K562 (cell line): ENCODE measurements around the gene PIK3CA. TPM values are rescaled to one million over a fixed set of nuclear protein-coding genes. Genes with fewer than 3 reads are reported as not detected.

Experiments used
- ATAC-seq: fragments of 200-7000 bp; cut with Tn5 transposase; 3 replicates; pipeline ENCODE4 v1.9.1; 2020; ENCODE audit warnings: moderate library complexity
- BruUV-seq: library from RNA; stranded (reverse); fragments of 400-500 nt; replicated peaks from 2 replicates; lab custom pipeline; 2021; lab: Mats Ljungman, UMichigan
- CTCF ChIA-PET: fragments of 300-600 bp; formaldehyde crosslinking; extraction: SDS; loops from one replicate; lab custom pipeline; 2021; ENCODE audit warnings: low intra/inter-chr PET ratio; lab: Yijun Ruan, JAX
- POLR2A ChIA-PET: fragments of 300-600, 350-650 bp; sonication (Branson Sonifier 250); formaldehyde crosslinking; extraction: SDS; loops from one replicate; lab custom pipeline; 2021; ENCODE audit warnings: antibody characterized with exemption, inconsistent platforms; lab: Yijun Ruan, JAX
- DNase-seq, 4 experiments: peaks; one replicate each; pipeline versions ENCODE4 v3.0.0 to v3.0.0-alpha.2; 2011 to 2018; ENCODE audit warnings: low spot score in 3 of 4, mixed read lengths in 3 of 4; ENCODE audit errors: extremely low read depth in 1 of 4
- FAIRE-seq: peaks from 2 replicates; lab custom pipeline; 2011; peaks lifted over from hg19 to GRCh38; lab: Jason Lieb, UNC
- H2AFZ ChIP-seq: 2 replicates; pipeline ENCODE4 v1.6.0; 2011; ENCODE audit warnings: low read depth, low read length, control low read depth, inconsistent platforms
- H3K27ac ChIP-seq: fragments of 200-600 bp; 3 replicates; pipeline ENCODE4 v1.8.0; 2011; ENCODE audit warnings: low read depth, mild to moderate bottlenecking, control low read depth, inconsistent platforms, low read length, moderate library complexity, mixed read lengths; ENCODE audit errors: extremely low read depth
- H3K27me3 ChIP-seq, 2 experiments: fragments of 300-600 bp in 1 of 2; 2 replicates in 1 of 2; 3 replicates in 1 of 2; pipeline versions ENCODE4 v1.6.0 to v1.8.0; 2011; ENCODE audit warnings: inconsistent platforms in 2 of 2, low read length in 2 of 2, mild to moderate bottlenecking in 1 of 2, mixed read lengths in 1 of 2, moderate library complexity in 1 of 2; ENCODE audit not compliant: control insufficient read depth in 2 of 2, insufficient read depth in 2 of 2
- H3K36me3 ChIP-seq: fragments of 300-600 bp; 3 replicates; pipeline ENCODE4 v1.8.0; 2011; ENCODE audit warnings: mild to moderate bottlenecking, low read length, inconsistent platforms; ENCODE audit not compliant: control insufficient read depth, insufficient read depth
- H3K4me1 ChIP-seq, 2 experiments: fragments of 200-600 bp in 1 of 2; replicated peaks in 1 of 2; 2 replicates in 1 of 2; 3 replicates in 1 of 2; pipeline versions ENCODE4 v1.5.1 to v1.8.0; 2011; ENCODE audit warnings: inconsistent platforms in 2 of 2, low read length in 2 of 2, mild to moderate bottlenecking in 1 of 2, mixed read lengths in 1 of 2, moderate library complexity in 1 of 2; ENCODE audit not compliant: control insufficient read depth in 2 of 2, insufficient read depth in 2 of 2
- H3K4me2 ChIP-seq: 2 replicates; pipeline ENCODE4 v1.6.1; 2011; ENCODE audit warnings: low read length, control low read depth, inconsistent platforms, mixed read lengths; ENCODE audit not compliant: insufficient read depth
- H3K4me3 ChIP-seq: fragments of 200-600 bp; sonication (generic), shearing (Covaris generic); 2 replicates; pipeline ENCODE4 v1.5.1; 2016; ENCODE audit warnings: control low read depth, inconsistent platforms
- H3K79me2 ChIP-seq: fragments of 200-600 bp; 3 replicates; pipeline ENCODE4 v1.8.0; 2011; ENCODE audit warnings: low read length, inconsistent platforms; ENCODE audit not compliant: control insufficient read depth, insufficient read depth
- H3K9ac ChIP-seq, 2 experiments: 2 replicates each; pipeline versions ENCODE4 v1.6.0 to v1.6.1; 2011; ENCODE audit warnings: low read depth in 2 of 2, low read length in 2 of 2, control low read depth in 1 of 2, inconsistent platforms in 1 of 2, mild to moderate bottlenecking in 1 of 2, mixed read lengths in 1 of 2; ENCODE audit not compliant: insufficient read depth in 1 of 2
- H3K9me1 ChIP-seq: one replicate; pipeline ENCODE4 v1.6.0; 2011; ENCODE audit warnings: inconsistent platforms, mild to moderate bottlenecking, low read length, moderate library complexity; ENCODE audit not compliant: control insufficient read depth, insufficient read depth
- H3K9me3 ChIP-seq: replicated peaks from 2 replicates; pipeline ENCODE4 v1.5.1; 2011; ENCODE audit warnings: low read depth, low read length, inconsistent platforms; ENCODE audit not compliant: control insufficient read depth, insufficient read depth
- H4K20me1 ChIP-seq: replicated peaks from 2 replicates; pipeline ENCODE4 v1.6.1; 2011; ENCODE audit warnings: low read length, inconsistent platforms, mixed read lengths; ENCODE audit not compliant: control insufficient read depth, insufficient read depth
- ARID2 ChIP-seq: fragments of 450-650 bp; IDR thresholded peaks from 2 replicates; pipeline ENCODE4 v1.6.1; 2017; ENCODE audit warnings: antibody characterized with exemption, mild to moderate bottlenecking
- CBFB ChIP-seq: sonication (generic); formaldehyde crosslinking; IDR thresholded peaks from 2 replicates; pipeline ENCODE4 v1.4.0; 2020; ENCODE audit warnings: mild to moderate bottlenecking, missing genetic modification reagents
- EP400 ChIP-seq: fragments of 450-650 bp; IDR thresholded peaks from 2 replicates; pipeline ENCODE4 v1.6.1; 2017; ENCODE audit warnings: antibody characterized with exemption, mild to moderate bottlenecking, moderate library complexity
- HIVEP1 ChIP-seq: fragments of 250-450 bp; sonication (Bioruptor Pico); IDR thresholded peaks from 2 replicates; pipeline ENCODE4 v1.4.0; 2020; ENCODE audit warnings: mild to moderate bottlenecking
- NR1H2 ChIP-seq: sonication (generic); formaldehyde crosslinking; IDR thresholded peaks from 2 replicates; pipeline ENCODE4 v1.4.0; 2020; ENCODE audit warnings: mild to moderate bottlenecking, missing genetic modification reagents
- SMAD2 ChIP-seq: fragments of 150-350 bp; IDR thresholded peaks from 2 replicates; pipeline ENCODE4 v1.6.1; 2014; ENCODE audit warnings: low read depth, mild to moderate bottlenecking, low read length
- U2AF2 ChIP-seq: fragments of 200-400 bp; formaldehyde crosslinking; optimal IDR thresholded peaks from 2 replicates; pipeline ENCODE3; 2017; ENCODE audit warnings: low read depth, mild to moderate bottlenecking, low read length
- XRCC5 ChIP-seq: fragments of 200-400 bp; formaldehyde crosslinking; IDR thresholded peaks from 2 replicates; pipeline ENCODE4 v1.6.1; 2017; ENCODE audit warnings: low read depth, mild to moderate bottlenecking, low read length
- ZBTB17 ChIP-seq: fragments of 450-650 bp; formaldehyde crosslinking; IDR thresholded peaks from 2 replicates; pipeline ENCODE4 v1.4.0; 2020; ENCODE audit warnings: mild to moderate bottlenecking
- ZNF324 ChIP-seq: fragments of 250-450 bp; sonication (Bioruptor Pico); IDR thresholded peaks from 2 replicates; pipeline ENCODE4 v1.4.0; 2020; ENCODE audit warnings: mild to moderate bottlenecking
- ZNF436 ChIP-seq: fragments of 250-450, 450-650 bp; sonication (Bioruptor Pico); formaldehyde crosslinking; IDR thresholded peaks from 2 replicates; pipeline ENCODE4 v1.7.0; 2020; ENCODE audit warnings: mild to moderate bottlenecking
- WGBS: fragments of 100-300 bp; shearing (Covaris generic); methylation state at CpG from one replicate; pipeline ENCODE4 v1.1.6; 2016; ENCODE audit warnings: low coverage, mixed read lengths; ENCODE audit not compliant: insufficient coverage; ENCODE audit errors: missing lambda C conversion rate; 5-methylcytosine and 5-hydroxymethylcytosine counted together
- in situ Hi-C: fragments of 300-500 bp; cut with MboI; formaldehyde crosslinking; loops from 4 replicates; pipeline ENCODE4 v1.15.0; 2018; ENCODE audit warnings: inconsistent platforms, mixed read lengths
- intact Hi-C: fragments of 100-400 bp; cut with micrococcal nuclease; formaldehyde crosslinking; loops from 2 replicates; pipeline ENCODE4 v1.14.2; 2022
- polyA plus RNA-seq, 8 experiments: library from polyadenylated mRNA; depleted of rRNA in 4 of 8; stranded (reverse) in 5 of 8; unstranded in 3 of 8; fragments of >200 nt; fragmentation: Nextera tagmentation in 2 of 8; fragmentation: Illumina TruSeq in 1 of 8; extraction: Ambion mirVana in 2 of 8; extraction: Trizol in 1 of 8; gene quantifications; 2 replicates each; pipeline versions ENCODE4 v1.2.1 to v1.2.3, GENCODE V29; 2011 to 2014; ENCODE audit warnings: inconsistent platforms in 1 of 8, missing spikeins in 1 of 8
- total RNA-seq, 7 experiments: library from RNA; depleted of rRNA in 6 of 7; stranded (reverse); fragments of >200 nt in 6 of 7; fragmentation: Illumina TruSeq in 2 of 7; extraction: Trizol in 2 of 7; gene quantifications; 2 replicates each; pipeline versions ENCODE4 v1.2.1 to v1.2.3, GENCODE V29; 2011 to 2021; ENCODE audit warnings: low replicate concordance in 1 of 7
- TF ChIP-seq, protein P1 (sequence below): sonication (generic); formaldehyde crosslinking; IDR thresholded peaks from 2 replicates; pipeline ENCODE4 v1.8.0; 2023; ENCODE audit warnings: missing genetic modification reagents, mild to moderate bottlenecking, borderline replicate concordance
- TF ChIP-seq, protein P2 (sequence below), 2 experiments: fragments of 450-650 bp in 1 of 2; sonication (generic) in 1 of 2; formaldehyde crosslinking in 1 of 2; IDR thresholded peaks in 1 of 2; conservative IDR thresholded peaks in 1 of 2; 2 replicates each; pipeline versions ENCODE4 v1.6.1 to v1.8.1; 2016 to 2023; ENCODE audit warnings: mild to moderate bottlenecking in 2 of 2, moderate library complexity in 2 of 2, inconsistent platforms in 1 of 2, missing genetic modification reagents in 1 of 2
- TF ChIP-seq, protein P3 (sequence below): fragments of 450-650 bp; IDR thresholded peaks from 2 replicates; pipeline ENCODE4 v1.7.0; 2016; ENCODE audit warnings: borderline replicate concordance

PIK3CA gene
- total and polyA plus RNA-seq, 9 of the 15 experiments (the other 6 are each of a cell fraction or from before 2014, with no cell fraction given), result 3.8 to 19.4 (median 10.8) TPM

DNA sequence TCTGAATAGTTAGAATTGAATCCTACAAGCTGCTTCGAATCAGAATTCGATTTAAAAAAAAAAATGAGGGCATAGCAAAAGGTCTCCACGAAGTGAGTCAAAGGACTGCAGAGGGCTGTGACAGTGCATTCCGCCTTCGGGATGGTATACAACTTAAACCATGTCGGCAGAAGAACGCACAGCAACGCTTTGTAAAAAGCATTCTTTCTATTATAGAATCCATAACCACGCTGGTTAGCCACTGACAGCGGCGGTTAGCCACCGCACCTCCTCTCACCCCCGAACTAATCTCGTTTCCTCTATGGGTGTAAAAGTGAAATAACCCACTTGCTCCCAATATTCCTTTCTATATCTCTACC is 664 bp upstream of the PIK3CA start:
- FAIRE-seq (no peak), DNase-seq (no peak), ATAC-seq (peak; percentile 29)
- Histone ChIP-seq H3K4me3 (peak overlapping the region; percentile 95), H3K27ac (peak overlapping the region; percentile 90), H3K9me1 (no peaks in the 10 kb centered on the region), H3K4me2 (peak overlapping the region; percentile 97), H3K27me3 (no peaks in the 10 kb centered on the region), H3K36me3 (no peaks in the 10 kb centered on the region), H3K9ac (peak overlapping the region; percentile 69 to 79; a peak in 3 of 4 replicates), H3K79me2 (peaks cover 41% of the 10 kb centered on the region), H3K9me3 (no peaks in the 10 kb centered on the region), H4K20me1 (peaks cover 8% of the 10 kb centered on the region; the same call in 1 of the 2 replicates), H2AFZ (peak overlapping the region; percentile 99), H3K4me1 (peaks cover 5 to 11% of the 10 kb centered on the region in 2 experiments; a peak in 3 of 5 replicates)
- POLR2A ChIA-PET, result interaction anchor here (0.8 to 1.1 kb wide), 2 partner anchors 10 to 188 kb away, joined by 3 to 4 read pairs; no protein-coding TSS in a partner anchor
- in situ Hi-C loops, result loop anchor here (5.0 kb wide), 1 partner anchor 175 kb away; the partner anchor contains the start of gene ZNF639
- WGBS, result 0% methylated on average over 14 of the region's 14 CpGs
- intact Hi-C loops, result loop anchor here (1.0 to 5.0 kb wide), 5 partner anchors 42 to 169 kb away; partner anchors contain the start of gene ZMAT3
- CTCF ChIA-PET, result interaction anchor here (0.7 to 2.8 kb wide), 3 partner anchors 169 to 704 kb away, joined by 4 to 12 read pairs (median 4); no protein-coding TSS in a partner anchor
- TSS peak; percentile 90 for BruUV-seq
- TF ChIP-seq ZNF436 (CRISPR knock-in tag) (no peak), U2AF2 (no peak), NR1H2 (CRISPR knock-in tag) (no peak), ZBTB17 (CRISPR knock-in tag) (0 out of 2 replicates have a peak, but pooled peaks have one; percentile 27), ZNF324 (CRISPR knock-in tag) (0 out of 2 replicates have a peak, but pooled peaks have one; percentile 32), XRCC5 (no peak), HIVEP1 (CRISPR knock-in tag) (no peak), SMAD2 (no peak), EP400 (no peak), CBFB (no peak), ARID2 (no peak)
- TF ChIP-seq, protein P1, sequence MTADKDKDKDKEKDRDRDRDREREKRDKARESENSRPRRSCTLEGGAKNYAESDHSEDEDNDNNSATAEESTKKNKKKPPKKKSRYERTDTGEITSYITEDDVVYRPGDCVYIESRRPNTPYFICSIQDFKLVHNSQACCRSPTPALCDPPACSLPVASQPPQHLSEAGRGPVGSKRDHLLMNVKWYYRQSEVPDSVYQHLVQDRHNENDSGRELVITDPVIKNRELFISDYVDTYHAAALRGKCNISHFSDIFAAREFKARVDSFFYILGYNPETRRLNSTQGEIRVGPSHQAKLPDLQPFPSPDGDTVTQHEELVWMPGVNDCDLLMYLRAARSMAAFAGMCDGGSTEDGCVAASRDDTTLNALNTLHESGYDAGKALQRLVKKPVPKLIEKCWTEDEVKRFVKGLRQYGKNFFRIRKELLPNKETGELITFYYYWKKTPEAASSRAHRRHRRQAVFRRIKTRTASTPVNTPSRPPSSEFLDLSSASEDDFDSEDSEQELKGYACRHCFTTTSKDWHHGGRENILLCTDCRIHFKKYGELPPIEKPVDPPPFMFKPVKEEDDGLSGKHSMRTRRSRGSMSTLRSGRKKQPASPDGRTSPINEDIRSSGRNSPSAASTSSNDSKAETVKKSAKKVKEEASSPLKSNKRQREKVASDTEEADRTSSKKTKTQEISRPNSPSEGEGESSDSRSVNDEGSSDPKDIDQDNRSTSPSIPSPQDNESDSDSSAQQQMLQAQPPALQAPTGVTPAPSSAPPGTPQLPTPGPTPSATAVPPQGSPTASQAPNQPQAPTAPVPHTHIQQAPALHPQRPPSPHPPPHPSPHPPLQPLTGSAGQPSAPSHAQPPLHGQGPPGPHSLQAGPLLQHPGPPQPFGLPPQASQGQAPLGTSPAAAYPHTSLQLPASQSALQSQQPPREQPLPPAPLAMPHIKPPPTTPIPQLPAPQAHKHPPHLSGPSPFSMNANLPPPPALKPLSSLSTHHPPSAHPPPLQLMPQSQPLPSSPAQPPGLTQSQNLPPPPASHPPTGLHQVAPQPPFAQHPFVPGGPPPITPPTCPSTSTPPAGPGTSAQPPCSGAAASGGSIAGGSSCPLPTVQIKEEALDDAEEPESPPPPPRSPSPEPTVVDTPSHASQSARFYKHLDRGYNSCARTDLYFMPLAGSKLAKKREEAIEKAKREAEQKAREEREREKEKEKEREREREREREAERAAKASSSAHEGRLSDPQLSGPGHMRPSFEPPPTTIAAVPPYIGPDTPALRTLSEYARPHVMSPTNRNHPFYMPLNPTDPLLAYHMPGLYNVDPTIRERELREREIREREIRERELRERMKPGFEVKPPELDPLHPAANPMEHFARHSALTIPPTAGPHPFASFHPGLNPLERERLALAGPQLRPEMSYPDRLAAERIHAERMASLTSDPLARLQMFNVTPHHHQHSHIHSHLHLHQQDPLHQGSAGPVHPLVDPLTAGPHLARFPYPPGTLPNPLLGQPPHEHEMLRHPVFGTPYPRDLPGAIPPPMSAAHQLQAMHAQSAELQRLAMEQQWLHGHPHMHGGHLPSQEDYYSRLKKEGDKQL (CRISPR knock-in tag), result no peak
- TF ChIP-seq, protein P2, sequence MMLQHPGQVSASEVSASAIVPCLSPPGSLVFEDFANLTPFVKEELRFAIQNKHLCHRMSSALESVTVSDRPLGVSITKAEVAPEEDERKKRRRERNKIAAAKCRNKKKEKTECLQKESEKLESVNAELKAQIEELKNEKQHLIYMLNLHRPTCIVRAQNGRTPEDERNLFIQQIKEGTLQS (IDR thresholded peaks at IDR 0.05), result no peak
- TF ChIP-seq, protein P2 (CRISPR knock-in tag; conservative IDR thresholded peaks at IDR 0.05), result no peak; the same call in 1 of the 2 replicates
- TF ChIP-seq, protein P3, sequence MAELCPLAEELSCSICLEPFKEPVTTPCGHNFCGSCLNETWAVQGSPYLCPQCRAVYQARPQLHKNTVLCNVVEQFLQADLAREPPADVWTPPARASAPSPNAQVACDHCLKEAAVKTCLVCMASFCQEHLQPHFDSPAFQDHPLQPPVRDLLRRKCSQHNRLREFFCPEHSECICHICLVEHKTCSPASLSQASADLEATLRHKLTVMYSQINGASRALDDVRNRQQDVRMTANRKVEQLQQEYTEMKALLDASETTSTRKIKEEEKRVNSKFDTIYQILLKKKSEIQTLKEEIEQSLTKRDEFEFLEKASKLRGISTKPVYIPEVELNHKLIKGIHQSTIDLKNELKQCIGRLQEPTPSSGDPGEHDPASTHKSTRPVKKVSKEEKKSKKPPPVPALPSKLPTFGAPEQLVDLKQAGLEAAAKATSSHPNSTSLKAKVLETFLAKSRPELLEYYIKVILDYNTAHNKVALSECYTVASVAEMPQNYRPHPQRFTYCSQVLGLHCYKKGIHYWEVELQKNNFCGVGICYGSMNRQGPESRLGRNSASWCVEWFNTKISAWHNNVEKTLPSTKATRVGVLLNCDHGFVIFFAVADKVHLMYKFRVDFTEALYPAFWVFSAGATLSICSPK, result 0 out of 2 replicates have a peak, but pooled peaks have one; percentile 74
